ENCODE measurements around the gene GAS2L3. TPM values are rescaled to one million over a fixed set of nuclear protein-coding genes. Genes with fewer than 3 reads are reported as not detected.

GAS2L3 gene
- polyA plus RNA-seq, 2 donors = 1.0 to 1.1 TPM

DNA sequence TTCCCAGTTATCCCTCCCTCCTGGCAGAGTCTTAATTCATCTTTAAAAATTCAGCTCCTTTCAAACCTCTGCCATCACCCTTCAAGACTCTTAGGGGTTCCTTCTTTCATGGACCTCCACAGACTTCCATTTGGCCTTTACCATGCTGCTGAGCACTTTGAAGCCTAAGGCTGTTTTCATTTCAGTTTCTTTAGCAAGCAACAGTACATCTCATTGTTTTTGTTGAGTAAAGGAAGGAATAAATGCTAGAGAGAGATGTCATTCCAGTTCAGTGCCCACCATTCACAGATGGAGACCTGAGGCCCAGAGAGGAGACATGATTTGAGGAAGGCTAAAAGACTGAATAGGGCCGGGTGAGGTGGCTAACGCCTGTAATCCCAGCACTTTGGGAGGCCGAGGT is 1.3 kb upstream of the GAS2L3 start:
- Histone ChIP-seq H3K9me3 (ENCODE audit: control insufficient read depth in 2 of 2, insufficient read depth in 1 of 2, low read depth in 1 of 2, low read length in 1 of 2) (no peaks in the 10 kb centered on the region), H3K36me3 (ENCODE audit: control insufficient read depth in 2 of 2, insufficient read depth in 2 of 2, low read length in 1 of 2) (no peaks in the 10 kb centered on the region), H3K4me1 (ENCODE audit: control insufficient read depth in 2 of 2, insufficient read depth in 2 of 2, low read length in 1 of 2) (peaks cover 0 to 7% of the 10 kb centered on the region in 2 donors), H3K27me3 (ENCODE audit: control insufficient read depth in 1 of 2, insufficient read depth in 2 of 2, low read length in 2 of 2) (no peaks in the 10 kb centered on the region), H3K27ac (ENCODE audit: low read depth in 2 of 2, low read length in 1 of 2) (no peak overlapping the region), H3K4me3 (ENCODE audit: low read depth in 1 of 2, low read length in 2 of 2) (no peak overlapping the region)
- WGBS, 2 donors = 95% methylated on average over 3 of the region's 3 CpGs

- H3K4me1 ChIP-seq (ENCODE audit: control insufficient read depth in 2 of 2, insufficient read depth in 2 of 2, low read length in 1 of 2) = peaks cover 0 to 7% of the 10 kb centered on the region in 2 donors
- 8 to 9% methylated on average over 15 of the region's 15 CpGs for WGBS, 2 donors
- no peaks in the 10 kb centered on the region for H3K27me3 ChIP-seq (ENCODE audit: control insufficient read depth in 1 of 2, insufficient read depth in 2 of 2, low read length in 2 of 2)
- H3K4me3 ChIP-seq (ENCODE audit: low read depth in 1 of 2, low read length in 2 of 2) = peak overlapping the region; percentile 63 to 90
- H3K36me3 ChIP-seq (ENCODE audit: control insufficient read depth in 2 of 2, insufficient read depth in 2 of 2, low read length in 1 of 2) = no peaks in the 10 kb centered on the region
- H3K9me3 ChIP-seq (ENCODE audit: control insufficient read depth in 2 of 2, insufficient read depth in 1 of 2, low read depth in 1 of 2, low read length in 1 of 2) = no peaks in the 10 kb centered on the region
- H3K27ac ChIP-seq (ENCODE audit: low read depth in 2 of 2, low read length in 1 of 2) = peak overlapping the region in 1 of 2 donors; percentile 47
These were observed 947 bp downstream of the GAS2L3 start for GRCh38 chr12:100574187-100575074.

- Histone ChIP-seq H3K27me3 (ENCODE audit: control insufficient read depth in 1 of 2, insufficient read depth in 2 of 2, low read length in 2 of 2) (no peaks in the 10 kb centered on the region), H3K9me3 (ENCODE audit: control insufficient read depth in 2 of 2, insufficient read depth in 1 of 2, low read depth in 1 of 2, low read length in 1 of 2) (no peaks in the 10 kb centered on the region), H3K4me1 (ENCODE audit: control insufficient read depth in 2 of 2, insufficient read depth in 2 of 2, low read length in 1 of 2) (peaks cover 0 to 7% of the 10 kb centered on the region in 2 donors), H3K36me3 (ENCODE audit: control insufficient read depth in 2 of 2, insufficient read depth in 2 of 2, low read length in 1 of 2) (no peaks in the 10 kb centered on the region), H3K27ac (ENCODE audit: low read depth in 2 of 2, low read length in 1 of 2) (no peak overlapping the region), H3K4me3 (ENCODE audit: low read depth in 1 of 2, low read length in 2 of 2) (no peak overlapping the region)
- 54 to 60% methylated on average over 3 of the region's 3 CpGs for WGBS, 2 donors
These were observed 3.0 kb downstream of the GAS2L3 start for GRCh38 chr12:100576331-100577036.

- H3K4me1 ChIP-seq (ENCODE audit: control insufficient read depth in 2 of 2, insufficient read depth in 2 of 2, low read length in 1 of 2) = peaks cover 0 to 3% of the 10 kb centered on the region in 2 donors
- H3K36me3 ChIP-seq (ENCODE audit: control insufficient read depth in 2 of 2, insufficient read depth in 2 of 2, low read length in 1 of 2) = no peaks in the 10 kb centered on the region
- no peak overlapping the region for H3K4me3 ChIP-seq (ENCODE audit: low read depth in 1 of 2, low read length in 2 of 2)
- no peak overlapping the region for H3K27ac ChIP-seq (ENCODE audit: low read depth in 2 of 2, low read length in 1 of 2)
- 94 to 98% methylated on average over 5 of the region's 5 CpGs for WGBS, 2 donors
- peaks cover 0 to 2% of the 10 kb centered on the region in 2 donors for H3K9me3 ChIP-seq (ENCODE audit: control insufficient read depth in 2 of 2, insufficient read depth in 1 of 2, low read depth in 1 of 2, low read length in 1 of 2)
- no peaks in the 10 kb centered on the region for H3K27me3 ChIP-seq (ENCODE audit: control insufficient read depth in 1 of 2, insufficient read depth in 2 of 2, low read length in 2 of 2)
These were observed 5.4 kb downstream of the GAS2L3 start for GRCh38 chr12:100578923-100579322.

DNA sequence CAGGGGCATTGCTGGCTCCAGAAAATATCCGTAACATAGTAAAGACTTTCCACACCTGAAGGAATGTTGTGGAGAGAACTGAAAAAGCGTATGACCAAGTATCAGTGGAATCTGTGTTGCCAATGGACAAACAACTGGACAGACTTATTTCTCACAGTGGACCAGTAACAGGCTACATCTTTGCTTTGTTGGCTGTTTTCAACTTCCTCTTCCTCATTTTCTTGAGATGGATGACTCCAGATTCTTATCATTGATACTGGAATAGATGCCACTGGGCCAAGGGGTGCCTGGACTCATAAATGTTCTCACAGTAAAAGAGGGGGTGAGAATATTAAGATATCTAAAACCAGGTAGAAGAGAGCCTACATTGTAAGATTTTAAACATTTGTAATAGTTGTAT is 6.4 kb downstream of the GAS2L3 start:
- Histone ChIP-seq H3K27me3 (ENCODE audit: control insufficient read depth in 1 of 2, insufficient read depth in 2 of 2, low read length in 2 of 2) (no peaks in the 10 kb centered on the region), H3K4me1 (ENCODE audit: control insufficient read depth in 2 of 2, insufficient read depth in 2 of 2, low read length in 1 of 2) (no peaks in the 10 kb centered on the region), H3K9me3 (ENCODE audit: control insufficient read depth in 2 of 2, insufficient read depth in 1 of 2, low read depth in 1 of 2, low read length in 1 of 2) (peaks cover 0 to 2% of the 10 kb centered on the region in 2 donors), H3K36me3 (ENCODE audit: control insufficient read depth in 2 of 2, insufficient read depth in 2 of 2, low read length in 1 of 2) (no peaks in the 10 kb centered on the region), H3K27ac (ENCODE audit: low read depth in 2 of 2, low read length in 1 of 2) (no peak overlapping the region), H3K4me3 (ENCODE audit: low read depth in 1 of 2, low read length in 2 of 2) (no peak overlapping the region)
- 50 to 83% methylated on average over 2 of the region's 2 CpGs for WGBS, 2 donors

DNA sequence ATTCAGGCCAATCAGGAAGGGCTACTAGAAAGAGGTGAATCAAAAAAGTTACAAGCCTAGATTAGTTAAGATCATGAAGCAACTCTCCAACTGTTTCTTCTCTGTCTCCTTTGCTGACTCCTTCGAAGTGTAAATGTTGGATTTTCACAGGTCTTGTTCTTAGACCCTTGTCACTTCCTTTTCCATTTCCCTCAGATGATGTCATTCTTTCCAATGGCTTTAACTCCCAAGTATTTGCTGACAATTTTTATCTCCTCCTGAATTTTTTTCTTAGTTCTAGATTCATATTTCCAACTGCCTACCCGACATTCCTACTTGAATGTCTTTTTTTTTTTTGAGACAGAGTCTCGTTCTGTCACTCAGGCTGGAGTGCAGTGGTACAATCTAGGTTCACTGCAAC is 10.8 kb downstream of the GAS2L3 start:
- WGBS, 2 donors = 77 to 83% methylated on average over 3 of the region's 3 CpGs
- Histone ChIP-seq H3K27me3 (ENCODE audit: control insufficient read depth in 1 of 2, insufficient read depth in 2 of 2, low read length in 2 of 2) (no peaks in the 10 kb centered on the region), H3K4me3 (ENCODE audit: low read depth in 1 of 2, low read length in 2 of 2) (no peak overlapping the region), H3K9me3 (ENCODE audit: control insufficient read depth in 2 of 2, insufficient read depth in 1 of 2, low read depth in 1 of 2, low read length in 1 of 2) (peaks cover 0 to 2% of the 10 kb centered on the region in 2 donors), H3K27ac (ENCODE audit: low read depth in 2 of 2, low read length in 1 of 2) (no peak overlapping the region), H3K4me1 (ENCODE audit: control insufficient read depth in 2 of 2, insufficient read depth in 2 of 2, low read length in 1 of 2) (no peaks in the 10 kb centered on the region), H3K36me3 (ENCODE audit: control insufficient read depth in 2 of 2, insufficient read depth in 2 of 2, low read length in 1 of 2) (no peaks in the 10 kb centered on the region)

- no peaks in the 10 kb centered on the region for H3K9me3 ChIP-seq (ENCODE audit: control insufficient read depth in 2 of 2, insufficient read depth in 1 of 2, low read depth in 1 of 2, low read length in 1 of 2)
- no peaks in the 10 kb centered on the region for H3K36me3 ChIP-seq (ENCODE audit: control insufficient read depth in 2 of 2, insufficient read depth in 2 of 2, low read length in 1 of 2)
- H3K4me3 ChIP-seq (ENCODE audit: low read depth in 1 of 2, low read length in 2 of 2) = no peak overlapping the region
- no peak overlapping the region for H3K27ac ChIP-seq (ENCODE audit: low read depth in 2 of 2, low read length in 1 of 2)
- 90 to 93% methylated on average over 4 of the region's 4 CpGs for WGBS, 2 donors
- no peaks in the 10 kb centered on the region for H3K27me3 ChIP-seq (ENCODE audit: control insufficient read depth in 1 of 2, insufficient read depth in 2 of 2, low read length in 2 of 2)
- H3K4me1 ChIP-seq (ENCODE audit: control insufficient read depth in 2 of 2, insufficient read depth in 2 of 2, low read length in 1 of 2) = no peaks in the 10 kb centered on the region
These were observed 18.5 kb downstream of the GAS2L3 start for GRCh38 chr12:100591979-100592378.

- Histone ChIP-seq H3K27ac (ENCODE audit: low read depth in 2 of 2, low read length in 1 of 2) (no peak overlapping the region), H3K4me3 (ENCODE audit: low read depth in 1 of 2, low read length in 2 of 2) (no peak overlapping the region), H3K9me3 (ENCODE audit: control insufficient read depth in 2 of 2, insufficient read depth in 1 of 2, low read depth in 1 of 2, low read length in 1 of 2) (no peaks in the 10 kb centered on the region), H3K36me3 (ENCODE audit: control insufficient read depth in 2 of 2, insufficient read depth in 2 of 2, low read length in 1 of 2) (no peaks in the 10 kb centered on the region), H3K27me3 (ENCODE audit: control insufficient read depth in 1 of 2, insufficient read depth in 2 of 2, low read length in 2 of 2) (no peaks in the 10 kb centered on the region), H3K4me1 (ENCODE audit: control insufficient read depth in 2 of 2, insufficient read depth in 2 of 2, low read length in 1 of 2) (no peaks in the 10 kb centered on the region)
- 38 to 53% methylated on average over 5 of the region's 5 CpGs for WGBS, 2 donors
These were observed 20.0 kb downstream of the GAS2L3 start for GRCh38 chr12:100593490-100593889.

- Histone ChIP-seq H3K4me1 (ENCODE audit: control insufficient read depth in 2 of 2, insufficient read depth in 2 of 2, low read length in 1 of 2) (no peaks in the 10 kb centered on the region), H3K4me3 (ENCODE audit: low read depth in 1 of 2, low read length in 2 of 2) (no peak overlapping the region), H3K27ac (ENCODE audit: low read depth in 2 of 2, low read length in 1 of 2) (no peak overlapping the region), H3K27me3 (ENCODE audit: control insufficient read depth in 1 of 2, insufficient read depth in 2 of 2, low read length in 2 of 2) (no peaks in the 10 kb centered on the region), H3K36me3 (ENCODE audit: control insufficient read depth in 2 of 2, insufficient read depth in 2 of 2, low read length in 1 of 2) (no peaks in the 10 kb centered on the region), H3K9me3 (ENCODE audit: control insufficient read depth in 2 of 2, insufficient read depth in 1 of 2, low read depth in 1 of 2, low read length in 1 of 2) (no peaks in the 10 kb centered on the region)
- 55 to 74% methylated on average over 1 of the region's 1 CpG for WGBS, 2 donors
These were observed 28.1 kb downstream of the GAS2L3 start for GRCh38 chr12:100601626-100602025.

Measured in esophagus (tissue), 2 donors.